ENCODE data around the gene AMPD2. TPM values are rescaled to one million over a fixed set of nuclear protein-coding genes. Genes with fewer than 3 reads are reported as not detected.

AMPD2 gene
- total and polyA plus RNA-seq, 4 donors: 16.7 to 57.4 (median 44.5) TPM

DNA sequence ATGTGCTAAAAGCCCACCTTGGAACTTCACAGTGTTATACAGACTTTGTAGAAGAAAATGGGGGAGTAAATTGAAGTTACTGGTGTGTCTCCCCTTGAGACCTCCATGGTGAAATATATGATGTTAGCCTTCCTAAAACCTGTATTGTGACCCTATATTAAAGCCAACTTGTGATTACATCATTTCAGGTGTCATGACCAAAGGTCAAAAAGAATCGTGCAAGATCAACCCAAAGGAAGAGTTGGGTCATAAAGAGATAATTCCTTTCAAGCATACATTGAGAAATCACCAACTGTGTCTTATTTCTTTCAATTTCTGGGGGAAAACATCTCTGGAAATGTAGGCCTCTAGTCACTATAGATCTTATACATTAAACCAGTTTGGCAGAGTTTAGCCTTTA lies 34.9 kb upstream of the AMPD2 start:
- Histone ChIP-seq H3K36me3 (ENCODE audit: control insufficient read depth in 4 of 4, insufficient read depth in 4 of 4, low read length in 4 of 4) (peaks cover 7 to 51% (median 31%) of the 10 kb centered on the region in 4 donors), H3K27ac (ENCODE audit: low read depth in 1 of 2, low read length in 1 of 2) (no peak overlapping the region), H3K27me3 (ENCODE audit: control insufficient read depth in 3 of 3, insufficient read depth in 3 of 3, low read length in 2 of 3) (no peaks in the 10 kb centered on the region), H3K4me1 (ENCODE audit: control insufficient read depth in 5 of 5, insufficient read depth in 5 of 5, low read length in 5 of 5) (no peaks in the 10 kb centered on the region), H3K4me3 (no peak overlapping the region), H3K9me3 (ENCODE audit: control insufficient read depth in 4 of 4, insufficient read depth in 3 of 4, low read length in 3 of 4) (no peaks in the 10 kb centered on the region), H3K9ac (ENCODE audit: insufficient read depth in 1 of 2, low read length in 2 of 2) (no peak overlapping the region)
- DNase-seq (no peak), ATAC-seq (ENCODE audit: insufficient read depth, low FRiP score) (no peak)
- 45 to 79% methylated on average over 1 of the region's 1 CpG for WGBS, 2 donors
- TF ChIP-seq CTCF (IDR thresholded peaks at IDR 0.05; ENCODE audit: control extremely low read depth, extremely low read depth): no peak

- no peaks in the 10 kb centered on the region for H3K4me1 ChIP-seq (ENCODE audit: control insufficient read depth in 5 of 5, insufficient read depth in 5 of 5, low read length in 5 of 5)
- H3K4me3 ChIP-seq: no peak overlapping the region
- no peak overlapping the region for H3K9ac ChIP-seq (ENCODE audit: insufficient read depth in 1 of 2, low read length in 2 of 2)
- H3K27me3 ChIP-seq (ENCODE audit: control insufficient read depth in 3 of 3, insufficient read depth in 3 of 3, low read length in 2 of 3): no peaks in the 10 kb centered on the region
- no peak overlapping the region for H3K27ac ChIP-seq (ENCODE audit: low read depth in 1 of 2, low read length in 1 of 2)
- H3K9me3 ChIP-seq (ENCODE audit: control insufficient read depth in 4 of 4, insufficient read depth in 3 of 4, low read length in 3 of 4): no peaks in the 10 kb centered on the region
- TF ChIP-seq CTCF (IDR thresholded peaks at IDR 0.05; ENCODE audit: control extremely low read depth, extremely low read depth): no peak
- no peak for ATAC-seq (ENCODE audit: insufficient read depth, low FRiP score)
- H3K36me3 ChIP-seq (ENCODE audit: control insufficient read depth in 4 of 4, insufficient read depth in 4 of 4, low read length in 4 of 4): peaks cover 9 to 42% (median 27%) of the 10 kb centered on the region in 4 donors
- WGBS, 2 donors: 84 to 86% methylated on average over 3 of the region's 3 CpGs
- DNase-seq: no peak
These were observed 33.6 kb upstream of the AMPD2 start for GRCh38 chr1:109586055-109586454.

- Histone ChIP-seq H3K4me3 (no peak overlapping the region), H3K36me3 (ENCODE audit: control insufficient read depth in 4 of 4, insufficient read depth in 4 of 4, low read length in 4 of 4) (peaks cover 7 to 60% (median 35%) of the 10 kb centered on the region in 4 donors), H3K27ac (ENCODE audit: low read depth in 1 of 2, low read length in 1 of 2) (no peak overlapping the region), H3K4me1 (ENCODE audit: control insufficient read depth in 5 of 5, insufficient read depth in 5 of 5, low read length in 5 of 5) (no peaks in the 10 kb centered on the region), H3K9ac (ENCODE audit: insufficient read depth in 1 of 2, low read length in 2 of 2) (no peak overlapping the region), H3K9me3 (ENCODE audit: control insufficient read depth in 4 of 4, insufficient read depth in 3 of 4, low read length in 3 of 4) (no peaks in the 10 kb centered on the region), H3K27me3 (ENCODE audit: control insufficient read depth in 3 of 3, insufficient read depth in 3 of 3, low read length in 2 of 3) (no peaks in the 10 kb centered on the region)
- no peak for DNase-seq
- no peak for ATAC-seq (ENCODE audit: insufficient read depth, low FRiP score)
- no peak for TF ChIP-seq CTCF (IDR thresholded peaks at IDR 0.05; ENCODE audit: control extremely low read depth, extremely low read depth)
- 61 to 72% methylated on average over 3 of the region's 3 CpGs for WGBS, 2 donors
These were observed 30.5 kb upstream of the AMPD2 start for GRCh38 chr1:109589177-109589576.

GRCh38 chr1:109589679-109590078 lies 30.0 kb upstream of the AMPD2 start:
- ATAC-seq (ENCODE audit: insufficient read depth, low FRiP score): no peak
- H3K9me3 ChIP-seq (ENCODE audit: control insufficient read depth in 4 of 4, insufficient read depth in 3 of 4, low read length in 3 of 4): no peaks in the 10 kb centered on the region

More at GRCh38 chr1:109589679-109590078, 30.0 kb upstream of the AMPD2 start:
- no peak overlapping the region for H3K4me3 ChIP-seq
- peaks cover 7 to 55% (median 32%) of the 10 kb centered on the region in 4 donors for H3K36me3 ChIP-seq (ENCODE audit: control insufficient read depth in 4 of 4, insufficient read depth in 4 of 4, low read length in 4 of 4)
- H3K4me1 ChIP-seq (ENCODE audit: control insufficient read depth in 5 of 5, insufficient read depth in 5 of 5, low read length in 5 of 5): no peaks in the 10 kb centered on the region
- no peaks in the 10 kb centered on the region for H3K27me3 ChIP-seq (ENCODE audit: control insufficient read depth in 3 of 3, insufficient read depth in 3 of 3, low read length in 2 of 3)
- H3K27ac ChIP-seq (ENCODE audit: low read depth in 1 of 2, low read length in 1 of 2): no peak overlapping the region
- no peak for TF ChIP-seq CTCF (IDR thresholded peaks at IDR 0.05; ENCODE audit: control extremely low read depth, extremely low read depth)
- no peak for DNase-seq
- H3K9ac ChIP-seq (ENCODE audit: insufficient read depth in 1 of 2, low read length in 2 of 2): no peak overlapping the region
